ENCODE measurements around the gene CRY2.
"Not testable (repeated sequence)": the region's sequence is repeated elsewhere in the genome, so short reads cannot be mapped to it uniquely, and the experiment has no call there.

CRY2 gene

DNA sequence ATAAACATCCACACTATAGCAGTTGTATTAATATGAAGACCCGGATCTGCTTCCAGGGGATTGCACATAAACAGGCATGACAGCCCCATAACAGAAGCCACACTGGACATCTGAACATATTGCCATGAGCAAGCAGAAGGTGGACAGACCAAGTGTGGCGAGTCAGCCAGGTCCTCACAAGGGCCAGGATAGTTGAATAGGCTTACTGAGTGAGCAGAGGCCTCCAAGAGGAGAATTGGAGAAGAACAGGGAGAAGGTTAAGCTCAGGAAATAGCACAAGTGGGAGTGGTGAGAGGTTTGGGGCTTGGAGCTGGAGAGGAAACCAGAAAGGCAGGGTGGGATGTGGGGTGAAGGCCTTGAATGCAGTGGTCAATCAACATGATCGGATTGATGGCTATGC is 31.5 kb upstream of the CRY2 start:
- H3K4me1 ChIP-seq (ENCODE audit: control insufficient read depth, insufficient read depth, low read length): no peaks in the 10 kb centered on the region
- peaks cover 11% of the 10 kb centered on the region for H3K27me3 ChIP-seq (ENCODE audit: control insufficient read depth, insufficient read depth, low read length)
- no peak overlapping the region for H3K4me2 ChIP-seq (ENCODE audit: low read length)
- no peaks in the 10 kb centered on the region for H3K9me3 ChIP-seq (replicated peaks; ENCODE audit: low read length)
- H3K36me3 ChIP-seq (ENCODE audit: insufficient read depth, low read length): peaks cover 19% of the 10 kb centered on the region
- H3K9ac ChIP-seq (ENCODE audit: low read depth, low read length): no peak overlapping the region
- H3K4me3 ChIP-seq (ENCODE audit: low read length): no peak overlapping the region

DNA sequence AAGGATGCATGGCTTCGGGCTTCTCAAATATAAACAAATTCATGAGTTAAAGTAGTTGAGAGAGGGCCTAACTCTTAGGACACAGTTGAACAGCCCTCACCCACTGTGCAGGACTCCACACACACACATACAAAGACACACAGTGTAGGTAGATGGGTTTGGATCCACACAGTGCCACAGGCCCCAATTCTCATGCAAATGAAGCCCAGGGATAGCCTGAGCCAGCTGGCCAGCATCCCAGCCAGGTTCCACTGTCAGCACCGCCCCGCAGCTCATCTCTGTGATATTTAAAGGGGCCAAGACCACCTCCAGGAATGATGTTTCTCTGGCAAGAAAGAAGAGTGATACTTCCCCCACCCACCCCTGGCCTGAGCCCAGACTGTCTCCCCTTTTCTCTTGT is 30.7 kb upstream of the CRY2 start:
- no peak overlapping the region for H3K4me3 ChIP-seq (ENCODE audit: low read length)
- H3K4me2 ChIP-seq (ENCODE audit: low read length): no peak overlapping the region
- peaks cover 11% of the 10 kb centered on the region for H3K27me3 ChIP-seq (ENCODE audit: control insufficient read depth, insufficient read depth, low read length)
- no peaks in the 10 kb centered on the region for H3K9me3 ChIP-seq (replicated peaks; ENCODE audit: low read length)
- peaks cover 10% of the 10 kb centered on the region for H3K36me3 ChIP-seq (ENCODE audit: insufficient read depth, low read length)
- no peak overlapping the region for H3K9ac ChIP-seq (ENCODE audit: low read depth, low read length)
- H3K4me1 ChIP-seq (ENCODE audit: control insufficient read depth, insufficient read depth, low read length): no peaks in the 10 kb centered on the region

- peaks cover 11% of the 10 kb centered on the region for H3K27me3 ChIP-seq (ENCODE audit: control insufficient read depth, insufficient read depth, low read length)
- H3K9me3 ChIP-seq (replicated peaks; ENCODE audit: low read length): no peaks in the 10 kb centered on the region
- H3K36me3 ChIP-seq (ENCODE audit: insufficient read depth, low read length): peaks cover 5% of the 10 kb centered on the region
- H3K4me1 ChIP-seq (ENCODE audit: control insufficient read depth, insufficient read depth, low read length): no peaks in the 10 kb centered on the region
- no peak overlapping the region for H3K9ac ChIP-seq (ENCODE audit: low read depth, low read length)
- H3K4me2 ChIP-seq (ENCODE audit: low read length): no peak overlapping the region
- H3K4me3 ChIP-seq (ENCODE audit: low read length): no peak overlapping the region
Measured at GRCh38 chr11:45817191-45817590, 30.1 kb upstream of the CRY2 start.

GRCh38 chr11:45818961-45819605 is 28.2 kb upstream of the CRY2 start:
- Histone ChIP-seq H3K4me2 (ENCODE audit: low read length) (no peak overlapping the region), H3K4me3 (ENCODE audit: low read length) (no peak overlapping the region), H3K4me1 (ENCODE audit: control insufficient read depth, insufficient read depth, low read length) (no peaks in the 10 kb centered on the region), H3K36me3 (ENCODE audit: insufficient read depth, low read length) (no peaks in the 10 kb centered on the region), H3K9ac (ENCODE audit: low read depth, low read length) (no peak overlapping the region), H3K9me3 (replicated peaks; ENCODE audit: low read length) (no peaks in the 10 kb centered on the region), H3K27me3 (ENCODE audit: control insufficient read depth, insufficient read depth, low read length) (peaks cover 17% of the 10 kb centered on the region)

- no peaks in the 10 kb centered on the region for H3K36me3 ChIP-seq (ENCODE audit: insufficient read depth, low read length)
- no peaks in the 10 kb centered on the region for H3K9me3 ChIP-seq (replicated peaks; ENCODE audit: low read length)
- H3K4me1 ChIP-seq (ENCODE audit: control insufficient read depth, insufficient read depth, low read length): no peaks in the 10 kb centered on the region
- H3K4me2 ChIP-seq (ENCODE audit: low read length): no peak overlapping the region
- H3K4me3 ChIP-seq (ENCODE audit: low read length): no peak overlapping the region
- peaks cover 23% of the 10 kb centered on the region for H3K27me3 ChIP-seq (ENCODE audit: control insufficient read depth, insufficient read depth, low read length)
- H3K9ac ChIP-seq (ENCODE audit: low read depth, low read length): no peak overlapping the region
Measured at GRCh38 chr11:45820211-45820857, 26.9 kb upstream of the CRY2 start.

GRCh38 chr11:45826492-45826891 is 20.8 kb upstream of the CRY2 start:
- not testable (repeated sequence) for H3K9me3 ChIP-seq (replicated peaks; ENCODE audit: low read length); H3K9ac ChIP-seq (ENCODE audit: low read depth, low read length); H3K4me1 ChIP-seq (ENCODE audit: control insufficient read depth, insufficient read depth, low read length); H3K4me3 ChIP-seq (ENCODE audit: low read length); H3K4me2 ChIP-seq (ENCODE audit: low read length); H3K36me3 ChIP-seq (ENCODE audit: insufficient read depth, low read length)
- peaks cover 65% of the 10 kb centered on the region for H3K27me3 ChIP-seq (ENCODE audit: control insufficient read depth, insufficient read depth, low read length)

DNA sequence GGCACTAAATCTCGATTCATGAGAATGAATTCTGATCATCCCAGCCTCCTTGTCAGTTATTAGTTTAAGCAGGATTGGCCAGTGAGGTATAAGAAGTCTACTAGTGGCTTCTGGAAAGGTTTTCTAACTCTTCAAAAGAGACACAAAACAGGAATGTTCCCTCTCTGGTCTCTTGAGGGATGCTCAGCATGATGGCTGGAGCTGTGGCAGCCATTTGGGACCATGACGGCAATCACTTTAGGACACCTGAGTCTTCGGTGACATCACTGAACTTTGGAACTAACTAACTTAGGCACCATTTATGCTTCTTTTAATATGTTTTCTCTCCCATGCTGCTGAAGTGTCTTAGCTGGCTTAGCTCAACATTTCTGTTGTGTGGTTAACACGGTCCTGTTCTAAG is 20.2 kb upstream of the CRY2 start:
- Histone ChIP-seq H3K9ac (ENCODE audit: low read depth, low read length) (no peak overlapping the region), H3K27me3 (ENCODE audit: control insufficient read depth, insufficient read depth, low read length) (peaks cover 70% of the 10 kb centered on the region), H3K36me3 (ENCODE audit: insufficient read depth, low read length) (no peaks in the 10 kb centered on the region)

DNA sequence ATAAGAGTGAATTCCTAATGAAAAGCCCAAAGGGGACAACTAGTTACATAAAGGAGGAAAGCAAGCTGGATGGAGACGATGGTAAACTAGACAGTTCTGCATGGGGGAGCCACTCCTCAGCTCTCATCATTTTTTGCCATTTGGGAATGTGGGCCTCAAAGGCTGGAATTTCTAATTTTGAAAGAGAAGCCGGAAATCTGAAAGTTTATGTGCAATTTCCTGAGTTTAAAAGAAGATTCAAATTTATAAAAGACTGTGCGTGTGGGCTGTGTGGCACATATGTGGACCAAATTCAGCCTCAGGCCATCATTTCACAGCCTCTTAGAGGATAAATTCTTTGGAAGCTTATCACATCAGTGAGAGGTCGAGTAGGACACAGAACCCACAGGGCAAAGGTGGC is 18.3 kb upstream of the CRY2 start:
- Histone ChIP-seq H3K27me3 (ENCODE audit: control insufficient read depth, insufficient read depth, low read length) (peaks cover 81% of the 10 kb centered on the region), H3K4me2 (ENCODE audit: low read length) (no peak overlapping the region), H3K9me3 (replicated peaks; ENCODE audit: low read length) (no peaks in the 10 kb centered on the region), H3K9ac (ENCODE audit: low read depth, low read length) (no peak overlapping the region), H3K4me1 (ENCODE audit: control insufficient read depth, insufficient read depth, low read length) (no peaks in the 10 kb centered on the region), H3K36me3 (ENCODE audit: insufficient read depth, low read length) (no peaks in the 10 kb centered on the region), H3K4me3 (ENCODE audit: low read length) (no peak overlapping the region)

More for the DNA sequence above, 20.2 kb upstream of the CRY2 start:
- no peaks in the 10 kb centered on the region for H3K9me3 ChIP-seq (replicated peaks; ENCODE audit: low read length)
- no peak overlapping the region for H3K4me3 ChIP-seq (ENCODE audit: low read length)
- H3K4me1 ChIP-seq (ENCODE audit: control insufficient read depth, insufficient read depth, low read length): no peaks in the 10 kb centered on the region
- no peak overlapping the region for H3K4me2 ChIP-seq (ENCODE audit: low read length)

- H3K4me1 ChIP-seq (ENCODE audit: control insufficient read depth, insufficient read depth, low read length): no peaks in the 10 kb centered on the region
- H3K4me3 ChIP-seq (ENCODE audit: low read length): no peak overlapping the region
- no peak overlapping the region for H3K4me2 ChIP-seq (ENCODE audit: low read length)
- H3K9ac ChIP-seq (ENCODE audit: low read depth, low read length): no peak overlapping the region
- peaks cover 81% of the 10 kb centered on the region for H3K27me3 ChIP-seq (ENCODE audit: control insufficient read depth, insufficient read depth, low read length)
- H3K9me3 ChIP-seq (replicated peaks; ENCODE audit: low read length): no peaks in the 10 kb centered on the region
- no peaks in the 10 kb centered on the region for H3K36me3 ChIP-seq (ENCODE audit: insufficient read depth, low read length)
Measured at GRCh38 chr11:45830596-45830995, 16.7 kb upstream of the CRY2 start.

DNA sequence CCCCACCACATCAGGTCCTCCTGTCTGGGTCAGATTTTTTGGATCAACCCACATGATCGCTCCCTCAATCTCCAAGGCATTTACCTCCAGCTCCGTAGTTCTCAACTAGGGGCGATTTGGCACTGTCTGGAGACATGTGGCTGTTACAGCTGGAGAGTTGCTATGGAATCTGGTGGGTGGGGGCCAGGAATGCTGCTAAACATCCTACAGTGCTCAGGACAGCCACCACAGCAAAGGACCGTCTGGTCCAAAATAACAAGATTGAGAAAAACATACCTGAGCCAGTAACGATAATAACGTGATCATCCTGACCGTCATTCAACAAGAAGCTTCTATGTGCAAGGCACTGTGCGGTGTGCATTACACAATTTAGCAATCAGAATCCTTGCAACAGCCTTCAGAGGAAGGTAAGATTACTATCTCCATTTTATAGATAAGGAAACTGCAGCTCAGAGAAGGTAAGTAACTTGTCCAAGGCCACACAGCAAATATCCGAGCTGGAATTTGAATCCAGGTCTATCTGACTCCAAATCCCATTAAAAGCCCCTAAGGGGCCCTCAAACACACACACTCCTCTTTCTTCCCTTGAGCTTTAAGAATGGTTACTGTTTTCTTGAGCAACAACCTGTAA is 14.3 kb upstream of the CRY2 start:
- Histone ChIP-seq H3K4me1 (ENCODE audit: control insufficient read depth, insufficient read depth, low read length) (no peaks in the 10 kb centered on the region), H3K4me2 (ENCODE audit: low read length) (no peak overlapping the region), H3K4me3 (ENCODE audit: low read length) (no peak overlapping the region), H3K9me3 (replicated peaks; ENCODE audit: low read length) (no peaks in the 10 kb centered on the region), H3K9ac (ENCODE audit: low read depth, low read length) (no peak overlapping the region), H3K27me3 (ENCODE audit: control insufficient read depth, insufficient read depth, low read length) (peaks cover 64% of the 10 kb centered on the region), H3K36me3 (ENCODE audit: insufficient read depth, low read length) (no peaks in the 10 kb centered on the region)

- no peaks in the 10 kb centered on the region for H3K36me3 ChIP-seq (ENCODE audit: insufficient read depth, low read length)
- H3K9ac ChIP-seq (ENCODE audit: low read depth, low read length): no peak overlapping the region
- peaks cover 55% of the 10 kb centered on the region for H3K27me3 ChIP-seq (ENCODE audit: control insufficient read depth, insufficient read depth, low read length)
- no peaks in the 10 kb centered on the region for H3K4me1 ChIP-seq (ENCODE audit: control insufficient read depth, insufficient read depth, low read length)
- H3K4me3 ChIP-seq (ENCODE audit: low read length): no peak overlapping the region
- no peak overlapping the region for H3K4me2 ChIP-seq (ENCODE audit: low read length)
- no peaks in the 10 kb centered on the region for H3K9me3 ChIP-seq (replicated peaks; ENCODE audit: low read length)
Measured at GRCh38 chr11:45833761-45834160, 13.5 kb upstream of the CRY2 start.

- Histone ChIP-seq H3K9ac (ENCODE audit: low read depth, low read length) (no peak overlapping the region), H3K36me3 (ENCODE audit: insufficient read depth, low read length) (no peaks in the 10 kb centered on the region), H3K4me3 (ENCODE audit: low read length) (no peak overlapping the region), H3K9me3 (replicated peaks; ENCODE audit: low read length) (no peaks in the 10 kb centered on the region), H3K4me1 (ENCODE audit: control insufficient read depth, insufficient read depth, low read length) (no peaks in the 10 kb centered on the region), H3K27me3 (ENCODE audit: control insufficient read depth, insufficient read depth, low read length) (peaks cover 50% of the 10 kb centered on the region), H3K4me2 (ENCODE audit: low read length) (no peak overlapping the region)
Measured at GRCh38 chr11:45834298-45834756, 12.9 kb upstream of the CRY2 start.
